Suprapubic skin (tissue), 4 donors: ENCODE measurements around the gene PTBP1.

Experiments used
- CTCF ChIP-seq, 2 donors: fragments of 200-600 bp in 1 of 2; fragments of 450-650 bp in 1 of 2; sonication (generic) in 1 of 2; IDR thresholded peaks; one replicate each; pipeline ENCODE4 v1.5.1; 2016 to 2019; ENCODE audit warnings: antibody characterized with exemption in 2 of 2, mild to moderate bottlenecking in 1 of 2, moderate library complexity in 1 of 2
- POLR2A ChIP-seq, 2 donors: fragments of 450-650 bp; IDR thresholded peaks; one replicate each; pipeline ENCODE4 v1.6.1; 2017; ENCODE audit warnings: antibody characterized with exemption in 2 of 2, mild to moderate bottlenecking in 2 of 2, moderate library complexity in 2 of 2
- POLR2AphosphoS5 ChIP-seq, 3 donors: sonication (generic); formaldehyde crosslinking; IDR thresholded peaks; one replicate each; pipeline ENCODE4 v1.6.1; 2017; ENCODE audit warnings: antibody characterized with exemption in 3 of 3

GRCh38 chr19:749811-750210, 47.4 kb upstream of the PTBP1 start:
- TF ChIP-seq CTCF (IDR thresholded peaks at IDR 0.05): no peak
- TF ChIP-seq POLR2AphosphoS5 (IDR thresholded peaks at IDR 0.05): no peak
- TF ChIP-seq POLR2A (IDR thresholded peaks at IDR 0.05): no peak
